SK-N-SH (cell line): Measurements from ENCODE around the gene OGFOD3.
"Not testable (repeated sequence)": the region's sequence is repeated elsewhere in the genome, so short reads cannot be mapped to it uniquely, and the experiment has no call there.

Source experiments
- CHD2 ChIP-seq: fragments of 150-350 bp; IDR thresholded peaks from 2 replicates; pipeline ENCODE4 v1.6.1; 2018; ENCODE audit warnings: low read length; ENCODE audit not compliant: partially characterized antibody
- EP300 ChIP-seq, 2 experiments: IDR thresholded peaks; 2 replicates each; pipeline versions ENCODE4 v1.4.0 to v1.6.1; 2012; ENCODE audit warnings: borderline replicate concordance in 1 of 2, low read depth in 1 of 2, low read length in 1 of 2
- EZH2phosphoT487 ChIP-seq: fragments of 200-600 bp; sonication (generic); IDR thresholded peaks from 2 replicates; pipeline ENCODE4 v1.6.1; 2017; ENCODE audit warnings: low read depth, mixed run types, mild to moderate bottlenecking, antibody characterized with exemption, moderate library complexity, borderline replicate concordance
- FOXM1 ChIP-seq: IDR thresholded peaks from 2 replicates; pipeline ENCODE4 v1.4.0; 2012; ENCODE audit warnings: low read depth, mild to moderate bottlenecking
- NFIC ChIP-seq: IDR thresholded peaks from 2 replicates; pipeline ENCODE4 v1.4.0; 2012; ENCODE audit warnings: borderline replicate concordance
- PBX3 ChIP-seq: IDR thresholded peaks from 2 replicates; pipeline ENCODE4; 2012
- RFX5 ChIP-seq: IDR thresholded peaks from 2 replicates; pipeline ENCODE4 v1.6.1; 2012; ENCODE audit warnings: mild to moderate bottlenecking, improper control_type of control experiment, low read length
- SMC3 ChIP-seq: IDR thresholded peaks from 2 replicates; pipeline ENCODE4 v1.6.1; 2012; ENCODE audit warnings: low read depth, low read length, improper control_type of control experiment
- TAF1 ChIP-seq: IDR thresholded peaks from 2 replicates; pipeline ENCODE4 v1.6.1; 2012; ENCODE audit warnings: low read depth, mild to moderate bottlenecking, low read length, moderate library complexity, borderline replicate concordance
- USF1 ChIP-seq: IDR thresholded peaks from 2 replicates; pipeline ENCODE4 v1.4.0; 2012; ENCODE audit warnings: low read depth, borderline replicate concordance
- USF2 ChIP-seq: fragments of 150-350 bp; IDR thresholded peaks from 2 replicates; pipeline ENCODE4 v1.6.1; 2017; ENCODE audit warnings: antibody characterized with exemption, low read length, low read depth, borderline replicate concordance
- YY1 ChIP-seq: IDR thresholded peaks from 2 replicates; pipeline ENCODE4 v1.4.0; 2012; ENCODE audit warnings: low read depth, mild to moderate bottlenecking
- TF ChIP-seq, protein P1 (sequence below): fragments of 200-600 bp; sonication (generic); IDR thresholded peaks from 2 replicates; pipeline ENCODE4 v1.6.1; 2017; ENCODE audit warnings: antibody characterized with exemption, mild to moderate bottlenecking, moderate library complexity

DNA sequence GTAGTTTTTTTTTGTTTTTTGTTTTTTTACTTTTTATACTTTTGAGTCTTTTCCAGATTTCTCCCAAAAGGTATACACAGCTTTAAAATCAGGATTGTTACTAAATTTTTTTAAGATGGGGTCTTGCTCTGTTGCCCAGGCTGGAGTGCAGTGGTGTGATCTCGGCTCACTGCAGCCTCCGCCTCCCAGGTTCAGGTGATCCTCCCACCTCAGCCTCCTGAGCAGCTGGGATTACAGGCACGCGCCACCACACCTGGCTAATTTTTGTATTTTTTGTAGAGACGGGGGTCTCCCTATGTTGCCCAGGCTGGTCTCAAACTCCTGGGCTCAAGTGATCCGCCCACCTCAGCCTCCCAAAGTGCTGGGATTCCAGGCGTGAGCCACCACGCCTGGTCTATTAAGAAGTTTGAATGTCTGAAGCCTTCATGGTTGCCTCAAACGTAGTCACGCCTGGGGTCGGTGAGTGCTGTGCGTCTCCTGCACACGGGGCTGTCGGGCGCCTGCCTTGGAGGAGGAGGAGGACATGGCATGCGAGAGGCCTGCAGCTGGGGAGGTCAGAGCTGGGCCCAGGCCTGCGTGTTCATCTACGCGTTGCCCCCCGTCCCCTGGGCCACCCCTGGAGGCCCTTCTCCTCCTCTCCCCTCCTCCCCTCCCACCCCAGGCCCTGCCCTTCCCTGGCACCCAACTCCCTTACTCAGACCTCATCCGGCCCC is 36.0 kb downstream of the OGFOD3 start:
- not testable (repeated sequence) for TF ChIP-seq FOXM1; CHD2; RFX5; TAF1; PBX3; NFIC; USF2; SMC3; EZH2phosphoT487; YY1; EP300 (IDR thresholded peaks at IDR 0.05; ENCODE audit: borderline replicate concordance in 1 of 2, low read depth in 1 of 2, low read length in 1 of 2); USF1
- TF ChIP-seq, protein P1, sequence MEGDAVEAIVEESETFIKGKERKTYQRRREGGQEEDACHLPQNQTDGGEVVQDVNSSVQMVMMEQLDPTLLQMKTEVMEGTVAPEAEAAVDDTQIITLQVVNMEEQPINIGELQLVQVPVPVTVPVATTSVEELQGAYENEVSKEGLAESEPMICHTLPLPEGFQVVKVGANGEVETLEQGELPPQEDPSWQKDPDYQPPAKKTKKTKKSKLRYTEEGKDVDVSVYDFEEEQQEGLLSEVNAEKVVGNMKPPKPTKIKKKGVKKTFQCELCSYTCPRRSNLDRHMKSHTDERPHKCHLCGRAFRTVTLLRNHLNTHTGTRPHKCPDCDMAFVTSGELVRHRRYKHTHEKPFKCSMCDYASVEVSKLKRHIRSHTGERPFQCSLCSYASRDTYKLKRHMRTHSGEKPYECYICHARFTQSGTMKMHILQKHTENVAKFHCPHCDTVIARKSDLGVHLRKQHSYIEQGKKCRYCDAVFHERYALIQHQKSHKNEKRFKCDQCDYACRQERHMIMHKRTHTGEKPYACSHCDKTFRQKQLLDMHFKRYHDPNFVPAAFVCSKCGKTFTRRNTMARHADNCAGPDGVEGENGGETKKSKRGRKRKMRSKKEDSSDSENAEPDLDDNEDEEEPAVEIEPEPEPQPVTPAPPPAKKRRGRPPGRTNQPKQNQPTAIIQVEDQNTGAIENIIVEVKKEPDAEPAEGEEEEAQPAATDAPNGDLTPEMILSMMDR, result not testable (repeated sequence)
